K562 (cell line): Measurements from ENCODE around the gene PI4K2B. TPM values are rescaled to one million over a fixed set of nuclear protein-coding genes. Genes with fewer than 3 reads are reported as not detected.

Experiments
- ATAC-seq: fragments of 200-7000 bp; cut with Tn5 transposase; 3 replicates; pipeline ENCODE4 v1.9.1; 2020; ENCODE audit warnings: moderate library complexity
- BruUV-seq: library from RNA; stranded (reverse); fragments of 400-500 nt; replicated peaks from 2 replicates; lab custom pipeline; 2021; lab: Mats Ljungman, UMichigan
- CTCF ChIA-PET: fragments of 300-600 bp; formaldehyde crosslinking; extraction: SDS; loops from one replicate; lab custom pipeline; 2021; ENCODE audit warnings: low intra/inter-chr PET ratio; lab: Yijun Ruan, JAX
- POLR2A ChIA-PET: fragments of 300-600, 350-650 bp; sonication (Branson Sonifier 250); formaldehyde crosslinking; extraction: SDS; loops from one replicate; lab custom pipeline; 2021; ENCODE audit warnings: antibody characterized with exemption, inconsistent platforms; lab: Yijun Ruan, JAX
- DNase-seq, 4 experiments: peaks; one replicate each; pipeline versions ENCODE4 v3.0.0 to v3.0.0-alpha.2; 2011 to 2018; ENCODE audit warnings: low spot score in 3 of 4, mixed read lengths in 3 of 4; ENCODE audit errors: extremely low read depth in 1 of 4
- FAIRE-seq: peaks from 2 replicates; lab custom pipeline; 2011; peaks lifted over from hg19 to GRCh38; lab: Jason Lieb, UNC
- H2AFZ ChIP-seq: 2 replicates; pipeline ENCODE4 v1.6.0; 2011; ENCODE audit warnings: low read depth, low read length, control low read depth, inconsistent platforms
- H3K27ac ChIP-seq: fragments of 200-600 bp; 3 replicates; pipeline ENCODE4 v1.8.0; 2011; ENCODE audit warnings: low read depth, mild to moderate bottlenecking, control low read depth, inconsistent platforms, low read length, moderate library complexity, mixed read lengths; ENCODE audit errors: extremely low read depth
- H3K27me3 ChIP-seq, 2 experiments: fragments of 300-600 bp in 1 of 2; 2 replicates in 1 of 2; 3 replicates in 1 of 2; pipeline versions ENCODE4 v1.6.0 to v1.8.0; 2011; ENCODE audit warnings: inconsistent platforms in 2 of 2, low read length in 2 of 2, mild to moderate bottlenecking in 1 of 2, mixed read lengths in 1 of 2, moderate library complexity in 1 of 2; ENCODE audit not compliant: control insufficient read depth in 2 of 2, insufficient read depth in 2 of 2
- H3K36me3 ChIP-seq: fragments of 300-600 bp; 3 replicates; pipeline ENCODE4 v1.8.0; 2011; ENCODE audit warnings: mild to moderate bottlenecking, low read length, inconsistent platforms; ENCODE audit not compliant: control insufficient read depth, insufficient read depth
- H3K4me1 ChIP-seq, 2 experiments: fragments of 200-600 bp in 1 of 2; replicated peaks in 1 of 2; 2 replicates in 1 of 2; 3 replicates in 1 of 2; pipeline versions ENCODE4 v1.5.1 to v1.8.0; 2011; ENCODE audit warnings: inconsistent platforms in 2 of 2, low read length in 2 of 2, mild to moderate bottlenecking in 1 of 2, mixed read lengths in 1 of 2, moderate library complexity in 1 of 2; ENCODE audit not compliant: control insufficient read depth in 2 of 2, insufficient read depth in 2 of 2
- H3K4me2 ChIP-seq: 2 replicates; pipeline ENCODE4 v1.6.1; 2011; ENCODE audit warnings: low read length, control low read depth, inconsistent platforms, mixed read lengths; ENCODE audit not compliant: insufficient read depth
- H3K4me3 ChIP-seq: fragments of 200-600 bp; sonication (generic), shearing (Covaris generic); 2 replicates; pipeline ENCODE4 v1.5.1; 2016; ENCODE audit warnings: control low read depth, inconsistent platforms
- H3K79me2 ChIP-seq: fragments of 200-600 bp; 3 replicates; pipeline ENCODE4 v1.8.0; 2011; ENCODE audit warnings: low read length, inconsistent platforms; ENCODE audit not compliant: control insufficient read depth, insufficient read depth
- H3K9ac ChIP-seq, 2 experiments: 2 replicates each; pipeline versions ENCODE4 v1.6.0 to v1.6.1; 2011; ENCODE audit warnings: low read depth in 2 of 2, low read length in 2 of 2, control low read depth in 1 of 2, inconsistent platforms in 1 of 2, mild to moderate bottlenecking in 1 of 2, mixed read lengths in 1 of 2; ENCODE audit not compliant: insufficient read depth in 1 of 2
- H3K9me1 ChIP-seq: one replicate; pipeline ENCODE4 v1.6.0; 2011; ENCODE audit warnings: inconsistent platforms, mild to moderate bottlenecking, low read length, moderate library complexity; ENCODE audit not compliant: control insufficient read depth, insufficient read depth
- H3K9me3 ChIP-seq: replicated peaks from 2 replicates; pipeline ENCODE4 v1.5.1; 2011; ENCODE audit warnings: low read depth, low read length, inconsistent platforms; ENCODE audit not compliant: control insufficient read depth, insufficient read depth
- H4K20me1 ChIP-seq: replicated peaks from 2 replicates; pipeline ENCODE4 v1.6.1; 2011; ENCODE audit warnings: low read length, inconsistent platforms, mixed read lengths; ENCODE audit not compliant: control insufficient read depth, insufficient read depth
- BCOR ChIP-seq: fragments of 450-650 bp; IDR thresholded peaks from 2 replicates; pipeline ENCODE4 v1.6.1; 2016
- DMBX1 ChIP-seq: fragments of 250-450 bp; sonication (Bioruptor Pico); IDR thresholded peaks from 2 replicates; pipeline ENCODE4 v1.8.0; 2022; ENCODE audit warnings: inconsistent platforms, mild to moderate bottlenecking, moderate library complexity, borderline replicate concordance
- DPF2 ChIP-seq: fragments of 450-650 bp; IDR thresholded peaks from 2 replicates; pipeline ENCODE4 v1.6.1; 2016
- HNRNPK ChIP-seq: fragments of 200-400 bp; formaldehyde crosslinking; IDR thresholded peaks from one replicate; pipeline ENCODE4 v1.6.1; 2018; ENCODE audit warnings: mild to moderate bottlenecking, low read depth, low read length; ENCODE audit not compliant: poor library complexity, severe bottlenecking
- MTA1 ChIP-seq: fragments of 450-650 bp; IDR thresholded peaks from 2 replicates; pipeline ENCODE4 v1.6.1; 2017; ENCODE audit warnings: borderline replicate concordance
- PHB2 ChIP-seq: fragments of 450-650 bp; IDR thresholded peaks from 2 replicates; pipeline ENCODE4 v1.6.1; 2017; ENCODE audit warnings: low read depth
- RBM25 ChIP-seq: fragments of 200-400 bp; formaldehyde crosslinking; IDR thresholded peaks from 2 replicates; pipeline ENCODE4 v1.6.1; 2018; ENCODE audit warnings: low read length, low read depth, moderate library complexity; ENCODE audit not compliant: severe bottlenecking
- ZNF165 ChIP-seq: fragments of 250-450 bp; sonication (Bioruptor Pico); IDR thresholded peaks from 2 replicates; pipeline ENCODE4 v1.4.0; 2020; ENCODE audit warnings: borderline replicate concordance
- ZNF239 ChIP-seq: fragments of 250-450 bp; sonication (Bioruptor Pico); IDR thresholded peaks from 2 replicates; pipeline ENCODE4 v1.4.0; 2020; ENCODE audit warnings: mild to moderate bottlenecking
- ZNF780A ChIP-seq: fragments of 250-450 bp; sonication (Bioruptor Pico); IDR thresholded peaks from 2 replicates; pipeline ENCODE4 v1.5.0; 2021; ENCODE audit warnings: mild to moderate bottlenecking
- ZSCAN29 ChIP-seq: fragments of 450-650 bp; IDR thresholded peaks from 2 replicates; pipeline ENCODE4 v1.6.1; 2017
- WGBS: fragments of 100-300 bp; shearing (Covaris generic); methylation state at CpG from one replicate; pipeline ENCODE4 v1.1.6; 2016; ENCODE audit warnings: low coverage, mixed read lengths; ENCODE audit not compliant: insufficient coverage; ENCODE audit errors: missing lambda C conversion rate; 5-methylcytosine and 5-hydroxymethylcytosine counted together
- in situ Hi-C: fragments of 300-500 bp; cut with MboI; formaldehyde crosslinking; loops from 4 replicates; pipeline ENCODE4 v1.15.0; 2018; ENCODE audit warnings: inconsistent platforms, mixed read lengths
- intact Hi-C: fragments of 100-400 bp; cut with micrococcal nuclease; formaldehyde crosslinking; loops from 2 replicates; pipeline ENCODE4 v1.14.2; 2022
- polyA plus RNA-seq, 8 experiments: library from polyadenylated mRNA; depleted of rRNA in 4 of 8; stranded (reverse) in 5 of 8; unstranded in 3 of 8; fragments of >200 nt; fragmentation: Nextera tagmentation in 2 of 8; fragmentation: Illumina TruSeq in 1 of 8; extraction: Ambion mirVana in 2 of 8; extraction: Trizol in 1 of 8; gene quantifications; 2 replicates each; pipeline versions ENCODE4 v1.2.1 to v1.2.3, GENCODE V29; 2011 to 2014; ENCODE audit warnings: inconsistent platforms in 1 of 8, missing spikeins in 1 of 8
- total RNA-seq, 7 experiments: library from RNA; depleted of rRNA in 6 of 7; stranded (reverse); fragments of >200 nt in 6 of 7; fragmentation: Illumina TruSeq in 2 of 7; extraction: Trizol in 2 of 7; gene quantifications; 2 replicates each; pipeline versions ENCODE4 v1.2.1 to v1.2.3, GENCODE V29; 2011 to 2021; ENCODE audit warnings: low replicate concordance in 1 of 7

PI4K2B gene
- total and polyA plus RNA-seq, 9 of the 15 experiments (the other 6 are each of a cell fraction or from before 2014, with no cell fraction given), result 4.5 to 21.4 (median 16.5) TPM

DNA sequence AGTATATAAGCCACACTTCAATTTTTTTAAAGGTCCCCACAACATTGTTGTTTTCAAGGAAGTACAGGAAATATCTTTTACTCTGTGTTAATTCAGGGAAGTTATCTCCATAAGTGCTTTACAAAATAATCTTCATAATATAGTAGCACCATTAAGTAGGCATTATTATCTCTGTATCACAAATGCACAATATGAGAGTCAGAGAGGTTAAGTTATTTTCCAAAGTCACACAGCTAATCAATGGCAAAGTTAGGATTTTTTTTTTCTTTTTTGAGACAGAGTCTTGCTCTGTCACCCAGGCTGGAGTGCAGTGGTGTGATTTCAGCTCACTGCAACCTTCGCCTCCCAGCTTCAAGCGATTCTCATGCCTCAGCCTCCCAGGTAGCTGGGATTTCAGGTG is 35.1 kb upstream of the PI4K2B start:
- Histone ChIP-seq H3K9me1 (no peaks in the 10 kb centered on the region), H3K27ac (no peak overlapping the region), H3K9ac (no peak overlapping the region), H3K36me3 (no peaks in the 10 kb centered on the region), H2AFZ (no peak overlapping the region), H3K4me1 (no peaks in the 10 kb centered on the region), H3K4me2 (no peak overlapping the region), H4K20me1 (no peaks in the 10 kb centered on the region), H3K79me2 (no peaks in the 10 kb centered on the region), H3K4me3 (no peak overlapping the region), H3K9me3 (no peaks in the 10 kb centered on the region), H3K27me3 (no peaks in the 10 kb centered on the region; a peak in 1 of 5 replicates)
- WGBS, result 11% methylated on average over 2 of the region's 2 CpGs
- in situ Hi-C loops, result no loop called here
- ATAC-seq, result no peak
- no TSS peak for BruUV-seq
- intact Hi-C loops, result no loop called here
- POLR2A ChIA-PET, result no interaction called here
- no peak for FAIRE-seq
- no peak for DNase-seq
- CTCF ChIA-PET, result no interaction called here
- TF ChIP-seq ZNF165 (CRISPR knock-in tag), result no peak
- peak; percentile 64 for TF ChIP-seq RBM25
- TF ChIP-seq PHB2, result no peak
- TF ChIP-seq BCOR, result peak; percentile 54

DNA sequence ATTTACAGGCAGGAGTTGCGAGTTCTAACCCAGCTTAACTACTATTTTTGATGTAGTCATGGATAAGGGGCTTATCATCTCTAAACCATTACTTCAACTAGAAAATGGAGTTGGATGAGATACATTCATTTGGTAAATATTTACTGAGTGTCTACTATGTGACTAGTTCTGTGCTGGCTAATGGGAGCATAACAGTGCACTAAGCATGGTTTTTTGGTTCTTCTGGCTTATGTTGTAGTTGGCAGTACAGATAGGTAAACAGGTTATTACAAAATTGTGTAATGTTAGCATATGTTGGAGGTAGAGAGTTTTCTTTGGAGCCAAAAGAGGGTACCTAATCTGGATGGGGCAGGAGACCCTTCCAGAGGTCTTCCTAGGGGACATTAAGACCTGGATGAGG is 25.8 kb upstream of the PI4K2B start:
- Histone ChIP-seq H3K79me2 (no peaks in the 10 kb centered on the region), H3K27ac (no peak overlapping the region)
- no peak for TF ChIP-seq ZSCAN29
- no peak for TF ChIP-seq ZNF780A (CRISPR knock-in tag)
- no peak for TF ChIP-seq HNRNPK
- TF ChIP-seq MTA1, result no peak
- no peak for TF ChIP-seq DMBX1 (CRISPR knock-in tag)
- no peak for TF ChIP-seq ZNF239 (CRISPR knock-in tag)
- no peak for TF ChIP-seq DPF2
- TF ChIP-seq, all 486 proteins: peak for 0
- no peak for DNase-seq
- 7% methylated on average over 1 of the region's 1 CpG for WGBS
- ChIA-PET POLR2A (no interaction called here), CTCF (no interaction called here)
- Histone ChIP-seq H4K20me1 (no peaks in the 10 kb centered on the region), H3K4me2 (no peak overlapping the region), H3K4me1 (no peaks in the 10 kb centered on the region; a peak in 1 of 5 replicates), H3K36me3 (no peaks in the 10 kb centered on the region), H3K9ac (no peak overlapping the region), H3K9me3 (no peaks in the 10 kb centered on the region; the same call in 1 of the 2 replicates), H3K4me3 (no peak overlapping the region), H3K27me3 (no peaks in the 10 kb centered on the region; a peak in 1 of 5 replicates), H3K9me1 (no peaks in the 10 kb centered on the region), H2AFZ (no peak overlapping the region)
- no TSS peak for BruUV-seq
- no peak for FAIRE-seq
- intact Hi-C loops (no loop called here), in situ Hi-C loops (no loop called here)
- ATAC-seq, result no peak
